H1 (cell line): ENCODE data around the gene MYOG. TPM values are rescaled to one million over a fixed set of nuclear protein-coding genes. Genes with fewer than 3 reads are reported as not detected.

Experiments
- CTCF ChIA-PET: fragments of 300-600 bp; sonication (Branson Sonifier 250); formaldehyde crosslinking; loops from one replicate; lab custom pipeline; 2021; ENCODE audit not compliant: partially characterized antibody; lab: Charles Lee
- POLR2A ChIA-PET: fragments of 300-600 bp; sonication (Branson Sonifier 250); formaldehyde crosslinking; loops from one replicate; lab custom pipeline; 2021; ENCODE audit warnings: inconsistent platforms; ENCODE audit not compliant: partially characterized antibody; lab: Charles Lee
- DNase-seq, 2 experiments: peaks; one replicate each; pipeline versions ENCODE4 v3.0.0 to v3.0.0-alpha.2; 2010 to 2022; ENCODE audit warnings: low spot score in 2 of 2, low read depth in 1 of 2, mixed read lengths in 1 of 2
- FAIRE-seq: peaks from 2 replicates; lab custom pipeline; 2011; peaks lifted over from hg19 to GRCh38; lab: Jason Lieb, UNC
- H2AFZ ChIP-seq: 2 replicates; pipeline ENCODE4 v1.8.1; 2012; ENCODE audit warnings: low read length, inconsistent platforms
- H2AK5ac ChIP-seq: 2 replicates; pipeline ENCODE4 v1.6.1; 2013; ENCODE audit warnings: low read depth, low read length
- H2BK120ac ChIP-seq: replicated peaks from 2 replicates; pipeline ENCODE3; 2013; ENCODE audit warnings: low read depth, low read length, inconsistent platforms
- H2BK12ac ChIP-seq: 2 replicates; pipeline ENCODE4 v1.6.1; 2013; ENCODE audit warnings: low read depth, low read length
- H2BK15ac ChIP-seq: 2 replicates; pipeline ENCODE4 v1.6.1; 2013; ENCODE audit warnings: low read length
- H2BK20ac ChIP-seq: 2 replicates; pipeline ENCODE4 v1.6.1; 2013; ENCODE audit warnings: low read length
- H2BK5ac ChIP-seq: 2 replicates; pipeline ENCODE4 v1.6.1; 2013; ENCODE audit warnings: low read depth, low read length
- H3K14ac ChIP-seq: 2 replicates; pipeline ENCODE4 v1.6.1; 2013; ENCODE audit warnings: inconsistent platforms; ENCODE audit not compliant: insufficient read length
- H3K18ac ChIP-seq: 2 replicates; pipeline ENCODE4 v1.6.1; 2013; ENCODE audit warnings: low read length; ENCODE audit errors: extremely low read depth
- H3K23ac ChIP-seq: 2 replicates; pipeline ENCODE4 v1.6.1; 2013; ENCODE audit warnings: inconsistent platforms; ENCODE audit not compliant: insufficient read length
- H3K23me2 ChIP-seq: 2 replicates; pipeline ENCODE4 v1.6.1; 2013; ENCODE audit warnings: low read depth, low read length
- H3K27ac ChIP-seq: 2 replicates; pipeline ENCODE4 v1.6.1; 2011; ENCODE audit warnings: low read depth, low read length, inconsistent platforms
- H3K27me3 ChIP-seq, 4 experiments: replicated peaks in 1 of 4; 1 replicate in 1 of 4; 2 replicates in 3 of 4; pipeline versions ENCODE4 v1.6.1 to v1.8.1; 2011 to 2013; ENCODE audit warnings: low read length in 3 of 4, mild to moderate bottlenecking in 3 of 4, inconsistent platforms in 2 of 4, mixed read lengths in 2 of 4, moderate library complexity in 1 of 4; ENCODE audit not compliant: control insufficient read depth in 3 of 4, insufficient read depth in 3 of 4; ENCODE audit errors: extremely low read depth in 1 of 4
- H3K36me3 ChIP-seq, 4 experiments: 2 replicates each; pipeline versions ENCODE4 v1.6.1 to v1.8.1; 2011 to 2013; ENCODE audit warnings: mild to moderate bottlenecking in 4 of 4, low read length in 3 of 4, moderate library complexity in 2 of 4, control low read depth in 1 of 4, inconsistent platforms in 1 of 4; ENCODE audit not compliant: insufficient read depth in 4 of 4, control insufficient read depth in 2 of 4
- H3K4ac ChIP-seq: replicated peaks from 2 replicates; pipeline ENCODE3; 2013; ENCODE audit warnings: low read length, low read depth, mixed read lengths, inconsistent platforms; ENCODE audit not compliant: insufficient read length
- H3K4me1 ChIP-seq, 4 experiments: replicated peaks in 1 of 4; 1 replicate in 1 of 4; 2 replicates in 3 of 4; pipeline versions ENCODE4 v1.6.1 to v1.8.1; 2011 to 2013; ENCODE audit warnings: low read length in 3 of 4, inconsistent platforms in 2 of 4, mixed read lengths in 1 of 4; ENCODE audit not compliant: insufficient read depth in 4 of 4, control insufficient read depth in 3 of 4
- H3K4me2 ChIP-seq, 2 experiments: 2 replicates each; pipeline versions ENCODE4 v1.6.1 to v1.8.1; 2011 to 2013; ENCODE audit warnings: low read depth in 2 of 2, low read length in 2 of 2, control low read depth in 1 of 2, inconsistent platforms in 1 of 2, mild to moderate bottlenecking in 1 of 2; ENCODE audit not compliant: insufficient read depth in 1 of 2
- H3K4me3 ChIP-seq, 4 experiments: fragments of 200-600, 300-600 bp in 1 of 4; sonication (generic), shearing (Covaris generic), sonication (Bioruptor Twin) in 1 of 4; 2 replicates each; pipeline versions ENCODE4 v1.5.1 to v1.8.1; 2011 to 2016; ENCODE audit warnings: low read length in 4 of 4, low read depth in 3 of 4, control low read depth in 2 of 4, inconsistent platforms in 2 of 4, mild to moderate bottlenecking in 2 of 4, mixed read lengths in 1 of 4, moderate library complexity in 1 of 4; ENCODE audit not compliant: insufficient read depth in 2 of 4; ENCODE audit errors: extremely low read depth in 1 of 4
- H3K56ac ChIP-seq: replicated peaks from 2 replicates; pipeline ENCODE3; 2013; ENCODE audit warnings: low read depth, mild to moderate bottlenecking, mixed read lengths, low read length, inconsistent platforms; ENCODE audit not compliant: insufficient read length
- H3K79me1 ChIP-seq: 2 replicates; pipeline ENCODE4 v1.6.1; 2013; ENCODE audit warnings: low read depth, low read length, control low read depth
- H3K79me2 ChIP-seq, 2 experiments: 2 replicates each; pipeline versions ENCODE4 v1.6.1 to v1.8.1; 2012 to 2013; ENCODE audit warnings: low read length in 2 of 2, mild to moderate bottlenecking in 2 of 2, inconsistent platforms in 1 of 2; ENCODE audit not compliant: insufficient read depth in 2 of 2, control insufficient read depth in 1 of 2
- H3K9ac ChIP-seq, 4 experiments: replicated peaks in 1 of 4; 1 replicate in 1 of 4; 2 replicates in 3 of 4; pipeline versions ENCODE4 v1.6.1 to v1.8.1; 2011 to 2013; ENCODE audit warnings: low read depth in 3 of 4, low read length in 3 of 4, control low read depth in 2 of 4, mild to moderate bottlenecking in 2 of 4, moderate library complexity in 2 of 4, inconsistent platforms in 1 of 4; ENCODE audit errors: extremely low read depth in 1 of 4
- H3K9me3 ChIP-seq, 2 experiments: 2 replicates each; pipeline versions ENCODE4 v1.6.1 to v1.8.1; 2012 to 2013; ENCODE audit warnings: mild to moderate bottlenecking in 2 of 2, moderate library complexity in 2 of 2, control low read depth in 1 of 2, inconsistent platforms in 1 of 2, low read depth in 1 of 2, low read length in 1 of 2, mixed read lengths in 1 of 2; ENCODE audit not compliant: insufficient read depth in 2 of 2
- H4K20me1 ChIP-seq, 2 experiments: replicated peaks in 1 of 2; 2 replicates each; pipeline versions ENCODE3 to v1.8.1; 2011 to 2013; ENCODE audit warnings: inconsistent platforms in 2 of 2, low read length in 2 of 2, mild to moderate bottlenecking in 1 of 2; ENCODE audit not compliant: insufficient read depth in 2 of 2, control insufficient read depth in 1 of 2
- H4K5ac ChIP-seq: 2 replicates; pipeline ENCODE4 v1.6.1; 2013; ENCODE audit warnings: low read length, low read depth, mixed read lengths, inconsistent platforms; ENCODE audit not compliant: insufficient read length
- H4K8ac ChIP-seq: 2 replicates; pipeline ENCODE4 v1.8.0; 2013; ENCODE audit warnings: mild to moderate bottlenecking, moderate library complexity, low read length, inconsistent platforms; ENCODE audit not compliant: insufficient read depth; ENCODE audit errors: extremely low read depth
- H4K91ac ChIP-seq: replicated peaks from 2 replicates; pipeline ENCODE3; 2013; ENCODE audit warnings: low read length, mixed read lengths, inconsistent platforms; ENCODE audit not compliant: insufficient read length
- CHD2 ChIP-seq: IDR thresholded peaks from 2 replicates; pipeline ENCODE4 v1.6.1; 2012; ENCODE audit warnings: low read length, improper control_type of control experiment
- EGR1 ChIP-seq: IDR thresholded peaks from 2 replicates; pipeline ENCODE4 v1.6.1; 2011; ENCODE audit warnings: low read depth, low read length, borderline replicate concordance
- GTF2F1 ChIP-seq: IDR thresholded peaks from 2 replicates; pipeline ENCODE4 v1.6.1; 2012; ENCODE audit warnings: low read depth, low read length, improper control_type of control experiment, borderline replicate concordance
- MAFK ChIP-seq: IDR thresholded peaks from 2 replicates; pipeline ENCODE4 v1.6.1; 2012; ENCODE audit warnings: low read depth, mild to moderate bottlenecking, improper control_type of control experiment, low read length
- NRF1 ChIP-seq: IDR thresholded peaks from 2 replicates; pipeline ENCODE4 v1.6.1; 2011; ENCODE audit warnings: mild to moderate bottlenecking, low read depth, low read length, improper control_type of control experiment
- PHF8 ChIP-seq: fragments of 200-600 bp; sonication (generic); conservative IDR thresholded peaks from 2 replicates; pipeline ENCODE4 v1.7.1; 2012; ENCODE audit warnings: low read depth, mild to moderate bottlenecking, inconsistent platforms, low read length, moderate library complexity
- POLR2A ChIP-seq, 2 experiments: IDR thresholded peaks; 1 replicate in 1 of 2; 2 replicates in 1 of 2; pipeline ENCODE4 v1.6.1; 2011; ENCODE audit warnings: low read depth in 2 of 2, low read length in 2 of 2, mild to moderate bottlenecking in 2 of 2; ENCODE audit errors: control extremely low read depth in 1 of 2
- POLR2AphosphoS5 ChIP-seq: IDR thresholded peaks from 2 replicates; pipeline ENCODE4 v1.6.1; 2011; ENCODE audit warnings: low read depth, low read length
- SP2 ChIP-seq: IDR thresholded peaks from 2 replicates; pipeline ENCODE4 v1.6.1; 2012; ENCODE audit warnings: mild to moderate bottlenecking, low read length, inconsistent platforms
- SP4 ChIP-seq: IDR thresholded peaks from 2 replicates; pipeline ENCODE4 v1.6.1; 2012; ENCODE audit warnings: low read length, inconsistent platforms
- TBP ChIP-seq: IDR thresholded peaks from 2 replicates; pipeline ENCODE4 v1.6.1; 2011; ENCODE audit warnings: low read depth, low read length, improper control_type of control experiment
- WGBS, 2 experiments: shearing (Covaris generic) in 1 of 2; methylation state at CpG; one replicate each; pipeline versions ENCODE4 v1.1.6 to v1.1.7; 2013 to 2015; ENCODE audit warnings: low lambda C conversion rate in 2 of 2, mixed read lengths in 2 of 2, inconsistent platforms in 1 of 2, low coverage in 1 of 2, missing lambda C conversion rate in 1 of 2; ENCODE audit not compliant: insufficient replicate concordance in 2 of 2, insufficient coverage in 1 of 2, insufficient read length in 1 of 2; ENCODE audit errors: extremely low coverage in 1 of 2, missing lambda C conversion rate in 1 of 2; 5-methylcytosine and 5-hydroxymethylcytosine counted together
- polyA plus RNA-seq, 7 experiments: library from polyadenylated mRNA; depleted of rRNA in 3 of 7; stranded (reverse) in 5 of 7; unstranded in 2 of 7; fragments of >200 nt in 5 of 7; fragments of 200-250 nt in 2 of 7; gene quantifications; 1 replicate in 5 of 7; 2 replicates in 1 of 7; 4 replicates in 1 of 7; pipeline versions ENCODE4 v1.2.1 to v1.2.3, GENCODE V29; 2011 to 2013; ENCODE audit warnings: missing spikeins in 2 of 7, mixed read lengths in 2 of 7
- total RNA-seq: library from RNA; stranded (reverse); fragmentation: NEBNext Ultra II Directional; extraction: Animal tissue kit (Norgen Biotek cat#: 25700); gene quantifications from 2 replicates; pipeline ENCODE4 v1.2.1, GENCODE V29; 2021
- TF ChIP-seq, protein P1 (sequence below): IDR thresholded peaks from 2 replicates; pipeline ENCODE4 v1.6.1; 2012; ENCODE audit warnings: inconsistent platforms

MYOG gene
- total and polyA plus RNA-seq, 2 of the 8 experiments (the other 6 are each of a cell fraction or from before 2014, with no cell fraction given), result not detected

DNA sequence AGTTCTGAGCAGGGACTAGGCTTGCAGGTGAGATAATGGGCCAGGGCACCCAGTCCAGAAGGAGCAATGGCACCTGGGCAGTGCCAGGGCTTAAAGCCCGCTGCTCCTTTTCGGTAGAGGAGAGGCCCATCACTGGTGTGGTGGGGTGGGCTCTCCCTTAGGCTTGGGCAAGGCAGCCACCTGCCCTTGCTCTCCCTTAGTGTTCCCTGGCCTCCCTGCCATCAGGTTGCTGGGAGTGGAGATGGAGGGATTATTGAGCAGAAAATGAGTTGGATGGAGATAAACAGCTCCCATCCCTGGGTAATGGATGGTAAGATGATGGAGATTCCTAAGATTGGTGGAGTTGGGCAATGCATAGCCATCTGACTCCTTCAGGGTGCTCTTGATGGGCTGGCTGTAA lies 7.9 kb downstream of the MYOG start:
- Histone ChIP-seq H3K56ac (no peak overlapping the region), H3K14ac (no peak overlapping the region), H4K91ac (no peak overlapping the region), H3K4ac (no peak overlapping the region), H3K4me2 (no peak overlapping the region), H2AFZ (no peak overlapping the region), H3K79me2 (no peaks in the 10 kb centered on the region), H2BK5ac (no peak overlapping the region), H2BK15ac (no peak overlapping the region), H3K4me1 (peaks cover 11 to 21% (median 15%) of the 10 kb centered on the region in 4 experiments), H2AK5ac (no peak overlapping the region), H3K23ac (no peak overlapping the region), H3K27me3 (peaks cover 3 to 32% (median 31%) of the 10 kb centered on the region in 4 experiments), H3K36me3 (no peaks in the 10 kb centered on the region), H3K79me1 (no peaks in the 10 kb centered on the region; the same call in 1 of the 2 replicates), H3K23me2 (peaks cover 6% of the 10 kb centered on the region; the same call in 1 of the 2 replicates), H4K20me1 (peaks cover 0 to 5% of the 10 kb centered on the region in 2 experiments), H4K5ac (no peak overlapping the region), H2BK120ac (no peak overlapping the region), H4K8ac (no peak overlapping the region), H3K9ac (no peak overlapping the region; a peak in 1 of 7 replicates), H3K18ac (no peak overlapping the region), H3K4me3 (no peak overlapping the region), H3K9me3 (no peaks in the 10 kb centered on the region), H2BK12ac (no peak overlapping the region), H3K27ac (no peak overlapping the region), H2BK20ac (no peak overlapping the region)
- 90% methylated on average over 2 of the region's 2 CpGs; no CpG with 5 or more reads in 1 of the 2 experiments for WGBS, 2 experiments
- no peak for TF ChIP-seq CHD2
- no peak for TF ChIP-seq SP4
- TF ChIP-seq SP2, result no peak
- TF ChIP-seq POLR2AphosphoS5, result no peak
- TF ChIP-seq GTF2F1, result no peak
- TF ChIP-seq EGR1, result no peak
- no peak for TF ChIP-seq NRF1
- TF ChIP-seq PHF8, result no peak
- TF ChIP-seq MAFK, result no peak
- TF ChIP-seq, protein P1, sequence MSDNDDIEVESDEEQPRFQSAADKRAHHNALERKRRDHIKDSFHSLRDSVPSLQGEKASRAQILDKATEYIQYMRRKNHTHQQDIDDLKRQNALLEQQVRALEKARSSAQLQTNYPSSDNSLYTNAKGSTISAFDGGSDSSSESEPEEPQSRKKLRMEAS, result no peak
- no peak for TF ChIP-seq TBP
- no peak for TF ChIP-seq POLR2A (IDR thresholded peaks at IDR 0.05; ENCODE audit: control extremely low read depth in 1 of 2, low read depth in 2 of 2, low read length in 2 of 2)
- DNase-seq, result no peak
- ChIA-PET CTCF (interaction anchor here (0.6 to 16.4 kb wide), 12 partner anchors 8 to 191 kb away, joined by 3 to 275 read pairs (median 10); partner anchors contain the start of genes ADORA1 and MYOG), POLR2A (interaction anchor here (0.6 kb wide), 1 partner anchor 32 kb away, joined by 4 read pairs; no protein-coding TSS in a partner anchor)
- no peak for FAIRE-seq
